WERI-Rb-1 (cell line): Measurements from ENCODE around the gene ATOH7.
"Not testable (repeated sequence)": the region's sequence is repeated elsewhere in the genome, so short reads cannot be mapped to it uniquely, and the experiment has no call there.

Experiments used
- DNase-seq: peaks from one replicate; pipeline ENCODE4 v3.0.0-alpha.2; 2020
- H3K27ac ChIP-seq: fragments of 250-450 bp; sonication (Bioruptor Pico); 2 replicates; pipeline ENCODE4 v1.5.1; 2020; ENCODE audit warnings: mild to moderate bottlenecking, moderate library complexity
- H3K27me3 ChIP-seq: fragments of 250-450 bp; sonication (Bioruptor Pico); 2 replicates; pipeline ENCODE4 v1.5.1; 2021; ENCODE audit warnings: mild to moderate bottlenecking, low read depth, moderate library complexity; ENCODE audit not compliant: insufficient read depth, severe bottlenecking
- H3K36me3 ChIP-seq: fragments of 250-450 bp; sonication (Bioruptor Pico); 2 replicates; pipeline ENCODE4 v1.5.1; 2020; ENCODE audit warnings: mild to moderate bottlenecking, moderate library complexity
- H3K4me3 ChIP-seq: 2 replicates; pipeline ENCODE4 v1.5.1; 2011; ENCODE audit warnings: low read depth, mild to moderate bottlenecking, control low read depth, low read length
- H3K9me3 ChIP-seq: fragments of 250-450 bp; sonication (Bioruptor Pico); 2 replicates; pipeline ENCODE4 v1.5.1; 2021; ENCODE audit warnings: mild to moderate bottlenecking, moderate library complexity; ENCODE audit not compliant: severe bottlenecking
- CTCF ChIP-seq: IDR thresholded peaks from 2 replicates; pipeline ENCODE4 v1.5.1; 2011; ENCODE audit warnings: low read depth, mild to moderate bottlenecking, control low read depth, inconsistent platforms, low read length

The ATOH7 gene

DNA sequence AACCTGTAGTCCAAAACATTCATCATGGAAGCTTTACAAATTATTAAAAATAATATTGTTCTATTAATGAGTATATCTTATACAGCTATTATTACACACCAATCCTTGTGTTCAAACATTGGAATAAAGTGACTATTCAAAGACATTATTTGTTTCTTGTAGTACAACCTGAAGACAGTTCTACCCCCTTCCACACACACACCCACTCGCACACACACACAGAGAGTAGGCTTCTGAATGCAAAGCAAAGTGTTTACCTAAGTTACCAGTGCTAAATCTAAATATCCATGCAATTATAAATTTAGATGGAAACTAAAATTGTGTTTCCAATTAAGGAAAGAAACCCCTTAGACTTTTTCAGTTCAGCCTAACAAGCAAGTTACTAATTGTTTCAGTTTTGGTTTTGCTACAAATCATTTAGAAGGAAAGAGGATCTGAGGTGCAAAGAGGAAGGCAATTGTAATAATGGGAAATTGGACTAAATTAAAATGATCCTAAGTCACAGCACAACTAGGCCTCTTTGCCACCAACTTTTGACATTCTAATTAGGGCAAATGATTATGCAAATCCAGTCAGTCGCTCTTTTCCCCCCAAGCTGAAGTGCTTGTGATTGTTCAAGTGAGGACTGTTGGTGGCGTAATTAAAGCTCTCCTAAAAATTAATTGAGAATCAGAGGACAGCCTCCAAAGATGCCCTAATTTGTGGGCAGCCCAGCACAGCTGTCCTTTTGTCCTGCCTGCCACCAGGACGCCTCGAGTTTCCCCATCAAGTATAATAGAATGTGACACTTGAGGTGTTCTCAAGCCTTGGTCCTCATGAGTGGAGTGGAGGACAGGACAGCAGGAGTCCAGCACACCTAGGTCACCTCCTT is 19.9 kb upstream of the ATOH7 start:
- no peak for DNase-seq
- Histone ChIP-seq H3K9me3 (no peaks in the 10 kb centered on the region), H3K4me3 (no peak overlapping the region), H3K36me3 (no peaks in the 10 kb centered on the region), H3K27me3 (no peaks in the 10 kb centered on the region), H3K27ac (peak overlapping the region; percentile 89)
- TF ChIP-seq CTCF, result no peak

GRCh38 chr10:68251151-68251550 is 19.2 kb upstream of the ATOH7 start:
- no peaks in the 10 kb centered on the region for H3K36me3 ChIP-seq
- no peaks in the 10 kb centered on the region for H3K27me3 ChIP-seq
- no peak overlapping the region for H3K4me3 ChIP-seq
- no peak for TF ChIP-seq CTCF
- H3K9me3 ChIP-seq, result no peaks in the 10 kb centered on the region
- peak; percentile 96 for DNase-seq
- H3K27ac ChIP-seq, result peak overlapping the region; percentile 89

DNA sequence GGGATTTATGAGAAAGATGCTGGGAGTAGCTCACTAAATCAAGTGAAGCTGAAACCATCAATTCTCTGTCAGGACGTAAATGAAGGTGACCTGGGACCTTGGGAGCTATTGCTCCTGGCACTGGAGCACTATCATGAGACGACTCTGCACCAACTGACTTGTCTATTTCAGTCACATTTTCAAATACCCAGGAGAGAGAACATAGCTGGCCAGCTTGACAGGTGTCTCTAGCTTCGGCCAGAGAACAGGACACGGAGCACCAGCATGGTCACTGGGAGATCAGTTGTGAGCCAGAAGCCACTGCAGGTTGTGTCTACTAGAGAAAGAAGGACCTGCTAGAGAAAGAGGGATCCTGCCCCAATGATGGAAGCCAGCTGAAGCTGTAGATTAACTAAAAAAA is 17.4 kb upstream of the ATOH7 start:
- Histone ChIP-seq H3K4me3 (no peak overlapping the region), H3K9me3 (no peaks in the 10 kb centered on the region), H3K27ac (peak overlapping the region; percentile 89), H3K36me3 (no peaks in the 10 kb centered on the region), H3K27me3 (no peaks in the 10 kb centered on the region)
- no peak for TF ChIP-seq CTCF
- no peak for DNase-seq

DNA sequence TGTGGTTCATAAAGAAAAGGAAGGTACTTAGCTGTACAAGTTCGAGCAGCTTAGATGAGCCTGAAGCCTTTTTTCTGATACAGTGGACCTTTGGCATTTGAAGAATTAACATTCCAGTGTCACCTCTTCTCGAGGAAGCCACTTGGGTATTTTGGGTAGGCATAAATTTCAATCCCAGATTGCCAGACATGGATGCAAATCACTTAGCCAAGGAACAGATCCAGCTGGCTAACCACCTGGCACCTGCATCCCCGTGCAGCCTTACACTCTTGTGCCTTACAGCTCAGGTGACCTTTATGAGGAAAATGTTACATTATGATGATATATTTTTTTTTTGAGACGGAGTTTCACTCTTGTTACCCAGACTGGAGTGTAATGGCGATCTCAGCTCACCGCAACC is 16.0 kb upstream of the ATOH7 start:
- Histone ChIP-seq H3K36me3 (no peaks in the 10 kb centered on the region), H3K9me3 (no peaks in the 10 kb centered on the region), H3K27me3 (no peaks in the 10 kb centered on the region), H3K27ac (peak overlapping the region; percentile 9; the same call in 1 of the 2 replicates), H3K4me3 (no peak overlapping the region)
- no peak for TF ChIP-seq CTCF
- no peak for DNase-seq

DNA sequence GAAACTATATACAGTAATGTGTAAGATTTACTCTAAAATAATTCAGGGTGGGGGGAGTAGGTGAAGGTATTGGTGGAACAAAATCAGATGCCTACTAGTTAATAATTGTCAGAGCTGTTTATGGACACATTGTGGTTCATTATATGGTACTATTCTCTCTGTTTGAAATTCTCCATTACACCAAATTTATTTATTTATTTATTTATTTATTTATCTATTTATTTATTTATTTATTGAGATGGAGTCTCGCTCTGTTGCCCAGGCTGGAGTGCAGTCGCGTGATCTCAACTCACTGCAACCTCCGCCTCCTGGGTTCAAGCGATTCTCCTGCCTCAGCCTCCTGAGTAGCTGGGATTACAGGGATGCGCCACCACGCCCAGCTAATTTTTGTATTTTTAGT is 14.5 kb upstream of the ATOH7 start:
- not testable (repeated sequence) for H3K27ac ChIP-seq, H3K9me3 ChIP-seq, H3K4me3 ChIP-seq, H3K36me3 ChIP-seq, DNase-seq, H3K27me3 ChIP-seq

- Histone ChIP-seq H3K36me3 (no peaks in the 10 kb centered on the region), H3K27me3 (no peaks in the 10 kb centered on the region), H3K27ac (no peak overlapping the region), H3K4me3 (no peak overlapping the region), H3K9me3 (no peaks in the 10 kb centered on the region)
- no peak for TF ChIP-seq CTCF
- DNase-seq, result no peak
Observed at GRCh38 chr10:68242051-68242450, 10.1 kb upstream of the ATOH7 start.
